PC-9 (cell line): ENCODE data around the gene RAC3. TPM values are rescaled to one million over a fixed set of nuclear protein-coding genes. Genes with fewer than 3 reads are reported as not detected.
A peak's percentile ranks its signal among the peaks of the same experiment; 100 is the strongest.

Experiments used
- BruUV-seq: library from RNA; stranded (reverse); fragments of 400-500 nt; replicated peaks from 2 replicates; lab custom pipeline; 2021; lab: Mats Ljungman, UMichigan
- CTCF ChIA-PET: fragments of 300-600 bp; sonication (Branson Sonifier 250); formaldehyde crosslinking; loops from one replicate; lab custom pipeline; 2022; ENCODE audit warnings: antibody characterized with exemption; lab: Charles Lee
- POLR2A ChIA-PET: fragments of 300-600 bp; sonication (Branson Sonifier 250); formaldehyde crosslinking; loops from one replicate; lab custom pipeline; 2022; ENCODE audit warnings: antibody characterized with exemption; ENCODE audit not compliant: unreplicated experiment; lab: Charles Lee
- DNase-seq, 2 experiments: peaks; one replicate each; pipeline versions ENCODE4 v3.0.0 to v3.0.0-alpha.2; 2015 to 2022; ENCODE audit warnings: mixed read lengths in 1 of 2
- H2AFZ ChIP-seq: fragments of 200-600 bp; sonication (generic); 2 replicates; pipeline ENCODE4 v1.8.1; 2017; ENCODE audit warnings: antibody characterized with exemption
- H3F3A ChIP-seq: fragments of 200-600 bp; sonication (generic); 2 replicates; pipeline ENCODE4 v1.8.1; 2017; ENCODE audit warnings: antibody characterized with exemption, mild to moderate bottlenecking, low read depth; ENCODE audit not compliant: insufficient read depth
- H3K27ac ChIP-seq: fragments of 200-600 bp; sonication (generic); 2 replicates; pipeline ENCODE4 v1.6.1; 2016; ENCODE audit warnings: mixed run types
- H3K27me3 ChIP-seq: fragments of 200-600 bp; sonication (generic); 2 replicates; pipeline ENCODE4 v1.6.1; 2016; ENCODE audit warnings: low read depth, mixed run types; ENCODE audit not compliant: insufficient read depth
- H3K36me3 ChIP-seq: fragments of 200-600 bp; sonication (generic); 2 replicates; pipeline ENCODE4 v1.6.1; 2016; ENCODE audit warnings: low read depth, mixed run types
- H3K4me1 ChIP-seq: fragments of 200-600 bp; sonication (generic); replicated peaks from 2 replicates; pipeline ENCODE4 v1.6.1; 2016; ENCODE audit warnings: mixed run types; ENCODE audit not compliant: insufficient read depth
- H3K4me2 ChIP-seq: fragments of 200-600 bp; sonication (generic); 2 replicates; pipeline ENCODE4 v1.6.1; 2017; ENCODE audit warnings: mixed run types
- H3K4me3 ChIP-seq: fragments of 200-600 bp; sonication (generic); 2 replicates; pipeline ENCODE4 v1.6.1; 2016; ENCODE audit warnings: mixed run types
- H3K79me2 ChIP-seq: fragments of 200-600 bp; sonication (generic); 2 replicates; pipeline ENCODE4 v1.6.1; 2017; ENCODE audit warnings: low read depth, mixed run types
- H3K9me2 ChIP-seq: fragments of 200-600 bp; sonication (generic); 2 replicates; pipeline ENCODE4 v1.8.1; 2017; ENCODE audit warnings: mild to moderate bottlenecking; ENCODE audit not compliant: insufficient read depth
- H3K9me3 ChIP-seq: fragments of 200-600 bp; sonication (generic); 2 replicates; pipeline ENCODE4 v1.8.1; 2016; ENCODE audit warnings: low read depth; ENCODE audit not compliant: insufficient read depth
- H4K20me1 ChIP-seq: fragments of 200-600 bp; sonication (generic); 2 replicates; pipeline ENCODE4 v1.8.1; 2017; ENCODE audit not compliant: insufficient read depth
- CTCF ChIP-seq: fragments of 200-600 bp; sonication (generic); conservative IDR thresholded peaks from 2 replicates; pipeline ENCODE4 v1.6.1; 2017; ENCODE audit warnings: mixed run types, antibody characterized with exemption, mild to moderate bottlenecking, moderate library complexity
- EZH2 ChIP-seq: fragments of 200-600 bp; sonication (generic); IDR thresholded peaks from 2 replicates; pipeline ENCODE4 v1.8.0; 2017; ENCODE audit warnings: antibody characterized with exemption, low read depth
- intact Hi-C: fragments of 100-400 bp; cut with micrococcal nuclease; formaldehyde crosslinking; loops from one replicate; pipeline ENCODE4 v1.10.0; 2022; ENCODE audit not compliant: unreplicated experiment
- total RNA-seq: library from RNA; stranded (reverse); gene quantifications from 2 replicates; pipeline ENCODE4 v1.2.3, GENCODE V29; 2021

Gene RAC3
- total RNA-seq, 1 experiment from 2014 or later = 32.3 TPM

- Histone ChIP-seq H3K27ac (no peak overlapping the region), H3K79me2 (no peaks in the 10 kb centered on the region), H3K9me3 (no peaks in the 10 kb centered on the region), H3K9me2 (no peaks in the 10 kb centered on the region), H3F3A (peaks cover 4% of the 10 kb centered on the region; the same call in 1 of the 2 replicates), H3K36me3 (no peaks in the 10 kb centered on the region), H3K4me3 (peak overlapping the region; percentile 66; the same call in 1 of the 2 replicates), H4K20me1 (no peaks in the 10 kb centered on the region), H2AFZ (no peak overlapping the region), H3K4me2 (peak overlapping the region; percentile 90), H3K27me3 (no peaks in the 10 kb centered on the region), H3K4me1 (0 out of 2 replicates have a peak, but pooled peaks cover 6% of the 10 kb centered on the region)
- TSS peak; percentile 59 for BruUV-seq
- POLR2A ChIA-PET = no interaction called here
- CTCF ChIA-PET = interaction anchor here (0.7 kb wide), 2 partner anchors 14 to 68 kb away, joined by 3 to 5 read pairs; no protein-coding TSS in a partner anchor
- intact Hi-C loops = loop anchor here (2.0 to 10.0 kb wide), 3 partner anchors 61 to 209 kb away; partner anchors contain the start of gene FASN
- no peak for DNase-seq
- no peak for TF ChIP-seq EZH2
- no peak for TF ChIP-seq CTCF
These were observed 4.6 kb downstream of the RAC3 start for GRCh38 chr17:82035956-82036633.

DNA sequence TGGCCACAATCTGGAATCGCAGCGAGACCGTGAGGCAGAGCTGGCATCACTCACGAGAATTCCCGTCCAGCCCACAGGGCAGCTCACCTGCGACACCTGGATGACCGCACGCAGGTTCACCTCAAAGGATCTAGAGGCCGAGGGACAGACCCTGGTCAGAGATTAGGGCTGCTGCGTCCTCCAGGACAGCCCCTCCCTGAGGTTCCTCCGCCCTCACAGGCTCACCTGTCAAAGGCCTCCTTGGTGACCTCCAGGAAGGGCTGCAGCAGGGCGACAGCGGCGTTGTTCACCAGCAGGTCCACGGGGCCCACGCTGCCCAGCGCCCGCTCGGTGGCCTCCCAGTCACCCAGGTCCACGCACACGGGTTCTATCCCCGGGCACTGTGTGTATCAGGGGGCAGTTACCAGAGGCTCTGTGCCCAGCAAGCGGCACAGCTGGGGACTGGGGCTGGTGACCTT lies 5.2 kb downstream of the RAC3 start:
- Histone ChIP-seq H3K27ac (no peak overlapping the region), H3K4me1 (0 out of 2 replicates have a peak, but pooled peaks cover 6% of the 10 kb centered on the region), H3K9me3 (no peaks in the 10 kb centered on the region), H2AFZ (peak overlapping the region; percentile 82), H3K4me3 (peak overlapping the region; percentile 66), H3K9me2 (no peaks in the 10 kb centered on the region), H3F3A (peaks cover 4% of the 10 kb centered on the region; the same call in 1 of the 2 replicates), H3K4me2 (peak overlapping the region; percentile 90), H3K79me2 (no peaks in the 10 kb centered on the region), H3K27me3 (no peaks in the 10 kb centered on the region), H3K36me3 (no peaks in the 10 kb centered on the region), H4K20me1 (no peaks in the 10 kb centered on the region)
- DNase-seq = no peak
- TF ChIP-seq EZH2 (no peak), CTCF (no peak)
- ChIA-PET POLR2A (no interaction called here), CTCF (no interaction called here)
- intact Hi-C loops = loop anchor here (2.0 to 10.0 kb wide), 3 partner anchors 61 to 208 kb away; partner anchors contain the start of gene FASN
- no TSS peak for BruUV-seq

GRCh38 chr17:82037092-82037888 lies 5.8 kb downstream of the RAC3 start, which contains the start of gene DCXR:
TSS of gene DCXR (minus strand) at chr17:82037697. CDS start at chr17:82037682, 15 bp downstream.
- H4K20me1 ChIP-seq = no peaks in the 10 kb centered on the region
- no peaks in the 10 kb centered on the region for H3K9me3 ChIP-seq
- BruUV-seq = no TSS peak
- H3K36me3 ChIP-seq = no peaks in the 10 kb centered on the region
- H2AFZ ChIP-seq = peak within 1 kb of the TSS; percentile 82
- no peaks in the 10 kb centered on the region for H3K27me3 ChIP-seq
- H3K9me2 ChIP-seq = no peaks in the 10 kb centered on the region
- H3K79me2 ChIP-seq = no peaks in the 10 kb centered on the region
- TF ChIP-seq CTCF (peak; percentile 61), EZH2 (no peak)
- no peak within 1 kb of the TSS for H3K27ac ChIP-seq
- peak within 1 kb of the TSS; percentile 66 for H3K4me3 ChIP-seq
- POLR2A ChIA-PET = interaction anchor here (0.5 to 0.9 kb wide), 7 partner anchors 22 to 685 kb away, joined by 4 to 8 read pairs (median 6); partner anchors contain the start of gene DUS1L
- peak within 1 kb of the TSS; percentile 90 for H3K4me2 ChIP-seq
- intact Hi-C loops = loop anchor here (2.0 to 10.0 kb wide), 3 partner anchors 60 to 208 kb away; partner anchors contain the start of gene FASN
- CTCF ChIA-PET = interaction anchor here (0.6 to 1.0 kb wide), 7 partner anchors 15 to 121 kb away, joined by 3 to 10 read pairs (median 3); partner anchors contain the start of genes CENPX, FASN and LRRC45
- peak; percentile 85 to 98 for DNase-seq
- peaks cover 4% of the 10 kb centered on the region; the same call in 1 of the 2 replicates for H3F3A ChIP-seq
- 0 out of 2 replicates have a peak, but pooled peaks cover 6% of the 10 kb centered on the region for H3K4me1 ChIP-seq
